Spleen (tissue), 11 donors: ENCODE results near the gene FDXACB1. TPM values are rescaled to one million over a fixed set of nuclear protein-coding genes. Genes with fewer than 3 reads are reported as not detected.

Experiments
- DNase-seq: peaks from one replicate; pipeline ENCODE4 v3.0.0-alpha.2; 2020
- H3K27ac ChIP-seq, 8 donors: fragments of 200-600 bp; sonication (generic) in 7 of 8; 1 replicate in 4 of 8; 2 replicates in 4 of 8; pipeline versions ENCODE4 v1.5.0 to v1.8.0; 2016 to 2021; ENCODE audit warnings: inconsistent platforms in 4 of 8, mild to moderate bottlenecking in 4 of 8, moderate library complexity in 1 of 8
- H3K27me3 ChIP-seq, 7 donors: fragments of 200-600 bp; sonication (generic) in 6 of 7; replicated peaks in 1 of 7; 1 replicate in 4 of 7; 2 replicates in 3 of 7; pipeline versions ENCODE4 v1.5.0 to v1.8.0; 2016 to 2021; ENCODE audit warnings: inconsistent platforms in 3 of 7, mild to moderate bottlenecking in 1 of 7
- H3K36me3 ChIP-seq, 6 donors: fragments of 200-600 bp; sonication (generic) in 5 of 6; 1 replicate in 4 of 6; 2 replicates in 2 of 6; pipeline versions ENCODE4 v1.5.0 to v1.8.0; 2016 to 2021; ENCODE audit warnings: inconsistent platforms in 2 of 6
- H3K4me1 ChIP-seq, 6 donors: fragments of 200-600 bp; sonication (generic) in 5 of 6; 1 replicate in 3 of 6; 2 replicates in 3 of 6; pipeline versions ENCODE4 v1.5.0 to v1.8.0; 2016 to 2021; ENCODE audit warnings: inconsistent platforms in 3 of 6
- H3K4me3 ChIP-seq, 8 donors: fragments of 200-600 bp; sonication (generic) in 7 of 8; 1 replicate in 4 of 8; 2 replicates in 4 of 8; pipeline versions ENCODE4 v1.5.0 to v1.8.0; 2016 to 2021; ENCODE audit warnings: inconsistent platforms in 4 of 8, mild to moderate bottlenecking in 4 of 8, moderate library complexity in 2 of 8
- H3K9me3 ChIP-seq, 8 donors: fragments of 200-600 bp; sonication (generic) in 7 of 8; 1 replicate in 4 of 8; 2 replicates in 4 of 8; pipeline versions ENCODE4 v1.5.0 to v1.8.0; 2016 to 2021; ENCODE audit warnings: inconsistent platforms in 4 of 8
- POLR2A ChIP-seq, 3 donors: fragments of 450-650 bp; IDR thresholded peaks; one replicate each; pipeline ENCODE4 v1.5.1; 2017; ENCODE audit warnings: antibody characterized with exemption in 3 of 3, mild to moderate bottlenecking in 1 of 3
- POLR2AphosphoS5 ChIP-seq, 3 donors: sonication (generic); formaldehyde crosslinking; IDR thresholded peaks; one replicate each; pipeline ENCODE4 v1.5.1; 2017; ENCODE audit warnings: antibody characterized with exemption in 3 of 3
- WGBS, 5 donors: extraction: QIAGEN DNeasy Blood & Tissue Kit in 3 of 5; methylation state at CpG; one replicate each; pipeline versions ENCODE4 v1.1.5 to v1.1.7; 2013 to 2018; 5-methylcytosine and 5-hydroxymethylcytosine counted together
- intact Hi-C: fragments of 100-400 bp; cut with DNase I; formaldehyde crosslinking; loops from one replicate; pipeline ENCODE4 v1.15.0; 2023; ENCODE audit warnings: low total_unique reads
- polyA plus RNA-seq, 3 donors: library from polyadenylated mRNA; stranded (reverse); fragments of 200-250 nt; gene quantifications; one replicate each; pipeline ENCODE4 v1.2.1, GENCODE V29; 2013
- small RNA-seq, 4 donors: library from RNA; depleted of rRNA; stranded (forward); fragments of <200 nt; gene quantifications; one replicate each; pipeline ENCODE3, GENCODE V24; 2016
- total RNA-seq, 7 donors: library from RNA; depleted of rRNA in 3 of 7; stranded (reverse); fragments of >200 nt in 3 of 7; fragmentation: NEBNext Ultra II Directional in 4 of 7; extraction: Animal tissue kit (Norgen Biotek cat#: 25700) in 4 of 7; gene quantifications; one replicate each; pipeline versions ENCODE4 v1.1.0 to v1.2.1, GENCODE V29; 2016 to 2021
- TF ChIP-seq, protein P1 (sequence below), 11 experiments: fragments of 200-600 bp in 7 of 11; fragments of 450-650 bp in 4 of 11; sonication (generic) in 4 of 11; IDR thresholded peaks in 8 of 11; conservative IDR thresholded peaks in 3 of 11; 1 replicate in 7 of 11; 2 replicates in 4 of 11; pipeline versions ENCODE4 v1.4.0 to v1.8.0; 2016 to 2021; ENCODE audit warnings: antibody characterized with exemption in 11 of 11, inconsistent platforms in 4 of 11, mild to moderate bottlenecking in 1 of 11
- donor health status: healthy with polysubstance abuse.
- donor health status: DM: no; HTN: no; CAD: no; lungs with moderate emphysema.
- donor health status: DM: no; HTN: no; CAD: no.
- donor health status: Bipolar disorder and iron deficiency.
- donor health status: healthy.
- donor health status: DM: no; HTN: no; CAD: no.
- donor health status: DM: yes; HTN: yes; CAD: no.

FDXACB1 gene
- total and polyA plus RNA-seq, 10 donors: 1.9 to 4.1 (median 3.6) TPM

DNA sequence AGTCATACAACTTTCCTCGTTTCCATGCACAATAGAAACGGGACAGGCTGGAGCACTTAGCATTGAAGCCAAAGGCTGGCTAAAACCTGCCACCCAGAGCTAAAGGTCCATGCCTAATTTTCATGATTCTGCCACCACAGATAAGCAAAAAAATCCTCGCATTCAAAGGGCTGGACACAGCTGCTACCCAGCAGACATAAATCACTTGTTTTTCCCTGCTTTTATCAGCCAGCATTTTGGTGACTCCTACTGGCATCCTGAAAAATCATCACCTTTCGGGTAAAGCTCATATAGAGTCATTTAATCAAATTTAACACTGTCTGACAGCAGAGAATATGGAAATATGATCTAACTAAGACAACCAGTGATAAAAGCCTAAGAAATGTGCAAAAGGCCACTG is 45.4 kb downstream of the FDXACB1 start:
- H3K9me3 ChIP-seq: no peaks in the 10 kb centered on the region
- H3K4me1 ChIP-seq: no peaks in the 10 kb centered on the region
- no peaks in the 10 kb centered on the region for H3K27me3 ChIP-seq
- intact Hi-C loops: no loop called here
- 78 to 88% (median 86%) methylated on average over 4 of the region's 4 CpGs for WGBS, 5 donors
- TF ChIP-seq POLR2A (IDR thresholded peaks at IDR 0.05) (no peak), POLR2AphosphoS5 (IDR thresholded peaks at IDR 0.05) (no peak)
- TF ChIP-seq, protein P1, sequence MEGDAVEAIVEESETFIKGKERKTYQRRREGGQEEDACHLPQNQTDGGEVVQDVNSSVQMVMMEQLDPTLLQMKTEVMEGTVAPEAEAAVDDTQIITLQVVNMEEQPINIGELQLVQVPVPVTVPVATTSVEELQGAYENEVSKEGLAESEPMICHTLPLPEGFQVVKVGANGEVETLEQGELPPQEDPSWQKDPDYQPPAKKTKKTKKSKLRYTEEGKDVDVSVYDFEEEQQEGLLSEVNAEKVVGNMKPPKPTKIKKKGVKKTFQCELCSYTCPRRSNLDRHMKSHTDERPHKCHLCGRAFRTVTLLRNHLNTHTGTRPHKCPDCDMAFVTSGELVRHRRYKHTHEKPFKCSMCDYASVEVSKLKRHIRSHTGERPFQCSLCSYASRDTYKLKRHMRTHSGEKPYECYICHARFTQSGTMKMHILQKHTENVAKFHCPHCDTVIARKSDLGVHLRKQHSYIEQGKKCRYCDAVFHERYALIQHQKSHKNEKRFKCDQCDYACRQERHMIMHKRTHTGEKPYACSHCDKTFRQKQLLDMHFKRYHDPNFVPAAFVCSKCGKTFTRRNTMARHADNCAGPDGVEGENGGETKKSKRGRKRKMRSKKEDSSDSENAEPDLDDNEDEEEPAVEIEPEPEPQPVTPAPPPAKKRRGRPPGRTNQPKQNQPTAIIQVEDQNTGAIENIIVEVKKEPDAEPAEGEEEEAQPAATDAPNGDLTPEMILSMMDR (IDR thresholded peaks at IDR 0.05 in 8 of 11, conservative IDR thresholded peaks at IDR 0.05 in 3 of 11): no peak
- H3K27ac ChIP-seq: no peak overlapping the region
- H3K4me3 ChIP-seq: no peak overlapping the region
- no peak for DNase-seq
- H3K36me3 ChIP-seq: peaks cover 2 to 97% (median 41%) of the 10 kb centered on the region in 6 donors

DNA sequence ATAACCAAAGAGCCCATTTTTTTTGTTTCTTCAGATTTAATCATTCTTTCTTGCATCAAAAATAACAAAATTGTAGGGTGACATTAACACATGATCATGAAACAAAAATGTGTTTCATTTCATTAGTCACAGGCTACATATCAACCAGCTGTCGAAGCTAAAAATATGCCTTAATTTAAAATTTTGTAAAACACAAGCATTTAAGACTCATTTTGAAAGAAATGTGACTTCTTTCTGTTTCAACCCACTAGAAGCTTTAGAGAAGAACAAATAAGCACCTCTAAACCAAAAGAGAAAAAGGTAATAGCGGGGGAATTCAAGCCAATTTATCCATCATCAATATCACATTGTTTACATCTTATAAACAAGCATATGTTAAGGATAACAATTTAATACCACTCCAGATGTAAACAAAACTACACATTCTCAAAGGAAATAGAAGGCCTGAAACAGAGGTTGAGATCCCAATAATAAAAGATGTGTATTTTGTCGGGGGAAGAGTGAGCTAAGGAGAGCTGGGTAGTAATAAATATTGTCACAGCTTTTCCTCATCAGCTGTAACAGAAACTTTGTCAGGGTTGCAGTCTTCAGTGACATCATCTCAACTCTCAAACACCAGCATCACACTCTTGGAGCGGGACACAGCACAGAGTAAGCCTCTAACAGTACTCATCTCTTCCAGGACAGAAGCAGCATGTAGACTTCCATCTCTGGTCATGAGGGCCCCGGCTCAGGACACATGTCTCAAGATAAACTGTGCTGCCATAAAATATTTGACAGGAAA is 49.6 kb downstream of the FDXACB1 start:
- Histone ChIP-seq H3K9me3 (no peaks in the 10 kb centered on the region), H3K27me3 (no peaks in the 10 kb centered on the region), H3K4me3 (no peak overlapping the region), H3K4me1 (no peaks in the 10 kb centered on the region), H3K36me3 (peaks cover 0 to 65% (median 14%) of the 10 kb centered on the region in 6 donors), H3K27ac (no peak overlapping the region)
- WGBS, 5 donors: 84 to 94% (median 87%) methylated on average over 5 of the region's 5 CpGs
- TF ChIP-seq POLR2A (IDR thresholded peaks at IDR 0.05): no peak
- TF ChIP-seq POLR2AphosphoS5 (IDR thresholded peaks at IDR 0.05): no peak
- TF ChIP-seq, protein P1 (IDR thresholded peaks at IDR 0.05 in 8 of 11, conservative IDR thresholded peaks at IDR 0.05 in 3 of 11): no peak
- intact Hi-C loops: no loop called here
- DNase-seq: no peak

DNA sequence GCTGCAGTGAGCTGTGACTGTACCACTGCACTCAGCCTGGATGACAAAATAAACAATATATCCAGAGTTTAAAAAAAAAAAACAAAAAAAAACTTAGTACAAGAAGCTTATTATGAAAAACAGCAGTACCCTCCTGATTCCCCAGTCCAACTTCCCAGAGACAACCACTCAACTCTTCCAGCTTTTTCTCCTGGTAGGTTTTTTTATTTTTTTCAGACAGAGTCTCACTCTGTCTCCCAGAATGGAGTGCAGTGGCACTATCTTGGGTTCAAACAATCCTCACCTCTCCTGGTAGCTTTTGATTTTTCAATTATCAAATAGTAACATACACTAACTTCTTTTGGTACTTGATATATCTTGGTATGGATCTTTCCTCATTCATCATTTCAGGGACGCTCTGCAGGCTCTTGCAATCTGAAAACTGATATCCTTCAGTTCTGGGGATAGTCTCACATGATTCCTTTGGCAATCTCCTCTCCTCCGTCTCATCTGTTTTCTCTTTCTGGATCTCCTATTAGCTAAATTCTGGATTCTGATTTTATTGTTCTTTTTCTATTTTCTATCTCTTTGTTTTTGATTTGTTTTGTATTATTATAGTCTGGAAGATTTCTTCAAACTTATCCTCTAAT is 52.5 kb downstream of the FDXACB1 start:
- Histone ChIP-seq H3K4me3 (no peak overlapping the region), H3K27ac (no peak overlapping the region), H3K9me3 (no peaks in the 10 kb centered on the region), H3K36me3 (peaks cover 0 to 48% (median 12%) of the 10 kb centered on the region in 6 donors), H3K4me1 (no peaks in the 10 kb centered on the region), H3K27me3 (no peaks in the 10 kb centered on the region)
- intact Hi-C loops: no loop called here
- 86 to 98% (median 96%) methylated on average over 2 of the region's 2 CpGs for WGBS, 5 donors
- TF ChIP-seq POLR2A (IDR thresholded peaks at IDR 0.05) (no peak), POLR2AphosphoS5 (IDR thresholded peaks at IDR 0.05) (no peak)
- TF ChIP-seq, protein P1 (IDR thresholded peaks at IDR 0.05 in 8 of 11, conservative IDR thresholded peaks at IDR 0.05 in 3 of 11): no peak
- DNase-seq: no peak

Small RNAs within 50 kb of the gene (small RNA-seq; reads per million reads assigned to genes)
- gene C11orf52: 0 reads per million in 4 donors
- 0 reads per million in 4 donors for gene GNG5P3
- gene RNA5SP351: 0 reads per million in 4 donors
- 0 reads per million in 4 donors for gene RPL37AP8

Other genes with a start within 250 kb of the FDXACB1 start
- 10 to 100 TPM; 18.0 to 30.3 (median 27.1) TPM for gene PPP2R1B, start 112.8 kb downstream of the FDXACB1 start, total RNA-seq
- gene PPP2R1B, start 112.8 kb downstream of the FDXACB1 start, polyA plus RNA-seq: 1 to 10 TPM; 4.0 to 5.7 (median 5.0) TPM
- gene ALG9, start 7.6 kb downstream of the FDXACB1 start, total RNA-seq: 10 to 100 TPM; 24.6 to 57.5 (median 27.5) TPM
- gene ALG9, start 7.6 kb downstream of the FDXACB1 start, polyA plus RNA-seq: 10 to 100 TPM in 2 of 3 donors, 1 to 10 TPM in 1; 9.0 to 25.7 (median 13.9) TPM
- 10 to 100 TPM in 6 of 7 donors, 1 to 10 TPM in 1; 9.4 to 15.3 (median 12.4) TPM for gene CFAP68, start 376 bp upstream of the FDXACB1 start, total RNA-seq
- gene CFAP68, start 376 bp upstream of the FDXACB1 start, polyA plus RNA-seq: 10 to 100 TPM; 18.5 to 37.1 (median 29.4) TPM
- 10 to 100 TPM; 11.2 to 78.7 (median 51.2) TPM for gene CRYAB, start 32.6 kb upstream of the FDXACB1 start, total RNA-seq
- gene CRYAB, start 32.6 kb upstream of the FDXACB1 start, polyA plus RNA-seq: 10 to 100 TPM; 26.1 to 63.3 (median 58.5) TPM
- 1 to 10 TPM in 3 of 7 donors, under 1 TPM in 2, not detected in 2; 0.60 to 1.9 (median 1.4) TPM for gene HSPB2, start 33.6 kb upstream of the FDXACB1 start, total RNA-seq
- 1 to 10 TPM; 2.8 to 6.0 (median 3.4) TPM for gene HSPB2, start 33.6 kb upstream of the FDXACB1 start, polyA plus RNA-seq
- gene C11orf52, start 39.7 kb upstream of the FDXACB1 start, total RNA-seq: 1 to 10 TPM in 2 of 7 donors, under 1 TPM in 3, not detected in 2; 0.32 to 1.5 (median 0.44) TPM
- gene C11orf52, start 39.7 kb upstream of the FDXACB1 start, polyA plus RNA-seq: under 1 TPM; 0.52 to 0.86 (median 0.74) TPM
- gene DIXDC1, start 58.2 kb upstream of the FDXACB1 start, total RNA-seq: 10 to 100 TPM in 2 of 7 donors, 1 to 10 TPM in 5; 1.7 to 14.4 (median 7.5) TPM
- 1 to 10 TPM in 1 of 3 donors, under 1 TPM in 2; 0.78 to 1.2 (median 0.89) TPM for gene DIXDC1, start 58.2 kb upstream of the FDXACB1 start, polyA plus RNA-seq
- 10 to 100 TPM; 17.5 to 22.9 (median 19.2) TPM for gene DLAT, start 146.2 kb upstream of the FDXACB1 start, total RNA-seq
- gene DLAT, start 146.2 kb upstream of the FDXACB1 start, polyA plus RNA-seq: 10 to 100 TPM in 2 of 3 donors, 1 to 10 TPM in 1; 8.1 to 13.0 (median 10.2) TPM
- gene PIH1D2, start 194.9 kb upstream of the FDXACB1 start, total RNA-seq: 1 to 10 TPM in 4 of 7 donors, under 1 TPM in 3; 0.38 to 2.2 (median 1.3) TPM
- gene PIH1D2, start 194.9 kb upstream of the FDXACB1 start, polyA plus RNA-seq: under 1 TPM; 0.18 to 0.70 (median 0.63) TPM
- gene NKAPD1, start 195.1 kb upstream of the FDXACB1 start, total RNA-seq: 10 to 100 TPM; 11.3 to 21.6 (median 13.4) TPM
- gene NKAPD1, start 195.1 kb upstream of the FDXACB1 start, polyA plus RNA-seq: 10 to 100 TPM; 10.1 to 15.7 (median 13.7) TPM
- 10 to 100 TPM; 16.8 to 38.4 (median 29.4) TPM for gene TIMM8B, start 207.6 kb upstream of the FDXACB1 start, total RNA-seq
- gene TIMM8B, start 207.6 kb upstream of the FDXACB1 start, polyA plus RNA-seq: 10 to 100 TPM; 66.3 to 98.9 (median 97.0) TPM
- gene SDHD, start 207.7 kb upstream of the FDXACB1 start, total RNA-seq: 10 to 100 TPM; 77.3 to 99.9 (median 90.7) TPM
- gene SDHD, start 207.7 kb upstream of the FDXACB1 start, polyA plus RNA-seq: 100 to 1,000 TPM in 2 of 3 donors, 10 to 100 TPM in 1; 73.7 to 121 (median 114) TPM